Activated CD4-positive, alpha-beta memory T cell treated with anti-CD3 and anti-CD28 coated beads, Interleukin-2, amount 10 ng/mL, durations not matched to agents 7 days and 5 days (primary cell): ENCODE measurements around the gene EPAS1. TPM values are rescaled to one million over a fixed set of nuclear protein-coding genes. Genes with fewer than 3 reads are reported as not detected.

Experiments used
- CTCF ChIA-PET: fragments of 350-600 bp; sonication (Branson Sonifier 250); formaldehyde crosslinking; loops from one replicate; lab custom pipeline; 2021; ENCODE audit warnings: antibody characterized with exemption, inconsistent platforms; lab: Charles Lee
- POLR2A ChIA-PET: fragments of 350-600 bp; sonication (Branson Sonifier 250); formaldehyde crosslinking; loops from one replicate; lab custom pipeline; 2021; ENCODE audit warnings: antibody characterized with exemption; lab: Charles Lee
- DNase-seq: peaks from one replicate; pipeline ENCODE4 v3.0.0-alpha.2; 2020
- H3K27ac Mint-ChIP-seq: one replicate; pipeline ENCODE4 v1.8.0; 2021; ENCODE audit warnings: mild to moderate bottlenecking, mixed read lengths
- H3K27me3 Mint-ChIP-seq: one replicate; pipeline ENCODE4 v1.8.0; 2021; ENCODE audit warnings: mixed read lengths
- H3K36me3 Mint-ChIP-seq: one replicate; pipeline ENCODE4 v1.8.0; 2021; ENCODE audit warnings: low read depth, mixed read lengths
- H3K4me1 Mint-ChIP-seq: one replicate; pipeline ENCODE4 v1.8.0; 2021; ENCODE audit warnings: mixed read lengths
- H3K4me3 Mint-ChIP-seq: one replicate; pipeline ENCODE4 v1.8.0; 2021; ENCODE audit warnings: mild to moderate bottlenecking, mixed read lengths
- H3K9me3 Mint-ChIP-seq: one replicate; pipeline ENCODE4 v1.8.0; 2021; ENCODE audit warnings: mixed read lengths
- total RNA-seq, 2 experiments: library from RNA; stranded (reverse); gene quantifications; one replicate each; pipeline ENCODE4 v1.2.3, GENCODE V29; 2021

The EPAS1 gene
- total RNA-seq, 2 experiments from 2014 or later, result 76.3 to 79.0 TPM

DNA sequence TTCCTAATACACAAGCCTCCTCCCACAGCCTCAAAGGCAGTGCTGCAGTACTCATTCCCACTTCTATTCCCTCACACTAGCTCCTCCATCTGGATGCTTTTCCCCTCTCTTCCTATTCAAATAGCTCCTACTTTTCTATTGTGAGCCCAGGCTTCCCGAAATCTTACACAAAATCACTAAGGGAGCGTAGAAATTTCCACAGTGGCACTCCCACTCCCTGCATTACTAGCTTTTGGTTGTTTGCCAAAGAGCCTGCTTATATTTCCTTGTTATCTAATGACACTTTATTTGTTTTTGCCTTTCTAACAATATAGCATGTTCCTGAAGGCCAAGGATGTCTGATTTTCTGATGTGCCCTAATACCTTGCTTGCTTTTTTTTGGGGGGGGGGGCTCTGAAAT is 10.9 kb downstream of the EPAS1 start:
- Mint-ChIP-seq H3K9me3 (peaks cover 3% of the 10 kb centered on the region), H3K27ac (no peak overlapping the region), H3K36me3 (peaks cover 14% of the 10 kb centered on the region), H3K4me1 (peaks cover 32% of the 10 kb centered on the region), H3K27me3 (peaks cover 23% of the 10 kb centered on the region), H3K4me3 (no peak overlapping the region)
- DNase-seq, result no peak
- CTCF ChIA-PET, result interaction anchor here (1.2 kb wide), 1 partner anchor 14 kb away, joined by 3 read pairs; no protein-coding TSS in a partner anchor
- POLR2A ChIA-PET, result interaction anchor here (0.7 kb wide), 1 partner anchor 218 kb away, joined by 3 read pairs; no protein-coding TSS in a partner anchor

DNA sequence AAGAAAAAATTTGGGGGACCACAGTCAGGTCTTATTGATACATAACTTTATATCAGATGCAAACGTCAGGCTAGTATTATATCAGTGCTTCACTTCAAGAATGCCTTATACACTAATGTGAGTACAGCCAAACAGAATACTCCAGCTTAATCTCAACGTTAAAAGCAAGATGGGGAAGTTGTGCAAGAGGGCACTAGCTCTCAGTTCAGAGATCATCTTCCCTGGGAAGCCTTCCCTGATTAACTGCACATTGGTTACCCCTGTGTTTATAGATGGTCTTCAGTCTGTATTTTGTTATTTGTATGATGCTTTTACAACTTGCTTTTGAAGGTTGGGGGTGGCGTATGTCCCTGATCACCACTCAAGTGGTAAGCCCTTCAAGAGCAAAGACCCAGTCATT is 11.4 kb downstream of the EPAS1 start:
- Mint-ChIP-seq H3K36me3 (peaks cover 14% of the 10 kb centered on the region), H3K4me1 (peaks cover 26% of the 10 kb centered on the region), H3K4me3 (no peak overlapping the region), H3K27ac (no peak overlapping the region), H3K27me3 (peaks cover 19% of the 10 kb centered on the region), H3K9me3 (peaks cover 3% of the 10 kb centered on the region)
- ChIA-PET CTCF (interaction anchor here (1.2 kb wide), 1 partner anchor 15 kb away, joined by 3 read pairs; no protein-coding TSS in a partner anchor), POLR2A (no interaction called here)
- no peak for DNase-seq

GRCh38 chr2:46309052-46309953 is 12.1 kb downstream of the EPAS1 start:
- CTCF ChIA-PET, result interaction anchor here (1.0 to 1.2 kb wide), 2 partner anchors 15 to 58 kb away, joined by 3 to 4 read pairs; no protein-coding TSS in a partner anchor
- Mint-ChIP-seq H3K27me3 (peaks cover 13% of the 10 kb centered on the region), H3K9me3 (peaks cover 3% of the 10 kb centered on the region), H3K27ac (no peak overlapping the region), H3K4me3 (no peak overlapping the region), H3K4me1 (peaks cover 20% of the 10 kb centered on the region), H3K36me3 (peaks cover 14% of the 10 kb centered on the region)
- POLR2A ChIA-PET, result no interaction called here
- DNase-seq, result no peak

DNA sequence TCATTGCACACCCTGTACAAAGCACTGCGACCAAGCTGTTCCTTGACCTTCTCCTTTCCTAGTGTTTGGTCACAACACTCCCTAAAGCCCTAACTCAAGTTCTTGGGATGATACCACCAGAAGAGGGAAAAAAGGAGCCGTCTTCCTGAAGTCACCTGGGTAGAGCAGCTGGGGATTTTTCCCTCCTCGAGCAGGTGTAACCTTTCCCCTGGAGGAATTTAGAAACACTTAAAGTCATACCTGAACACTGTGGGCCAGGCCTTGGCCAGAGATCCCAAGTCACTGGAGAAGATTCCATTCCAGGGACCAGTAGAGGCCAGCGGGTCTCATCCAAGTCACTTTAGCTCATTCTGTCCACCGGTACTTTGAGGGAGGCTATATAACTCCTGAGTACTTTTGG is 13.2 kb downstream of the EPAS1 start:
- Mint-ChIP-seq H3K27ac (no peak overlapping the region), H3K36me3 (peaks cover 6% of the 10 kb centered on the region), H3K4me1 (peaks cover 19% of the 10 kb centered on the region), H3K4me3 (no peak overlapping the region), H3K9me3 (no peaks in the 10 kb centered on the region), H3K27me3 (peaks cover 10% of the 10 kb centered on the region)
- DNase-seq, result no peak
- POLR2A ChIA-PET, result no interaction called here
- CTCF ChIA-PET, result no interaction called here

GRCh38 chr2:46311651-46312223 is 14.5 kb downstream of the EPAS1 start:
- Mint-ChIP-seq H3K9me3 (no peaks in the 10 kb centered on the region), H3K27me3 (peaks cover 10% of the 10 kb centered on the region), H3K4me3 (no peak overlapping the region), H3K36me3 (peaks cover 3% of the 10 kb centered on the region), H3K4me1 (peaks cover 19% of the 10 kb centered on the region), H3K27ac (no peak overlapping the region)
- POLR2A ChIA-PET, result no interaction called here
- CTCF ChIA-PET, result no interaction called here
- no peak for DNase-seq

DNA sequence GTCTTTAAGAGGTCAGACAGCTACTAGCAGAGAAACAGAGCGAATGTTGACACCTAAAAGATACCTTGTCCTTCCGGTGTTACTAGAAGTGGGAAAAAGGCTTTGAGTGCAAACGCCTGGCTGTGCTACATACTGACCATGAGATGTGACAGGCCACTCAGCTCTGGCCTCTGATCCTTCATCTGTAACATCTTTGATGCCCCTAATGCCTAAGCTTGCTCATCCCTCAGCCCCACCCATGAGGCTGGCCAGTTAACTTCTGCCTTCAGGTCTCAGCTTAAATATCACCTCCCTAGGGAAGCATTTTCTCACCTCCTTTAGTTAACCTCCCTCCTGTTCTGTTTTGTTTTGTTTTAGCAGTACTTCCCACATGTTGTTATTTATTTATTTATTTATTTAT is 15.9 kb downstream of the EPAS1 start:
- H3K27ac Mint-ChIP-seq, result no peak overlapping the region
- ChIA-PET POLR2A (no interaction called here), CTCF (interaction anchor here (0.8 to 1.6 kb wide), 3 partner anchors 15 to 250 kb away, joined by 3 to 7 read pairs (median 5); no protein-coding TSS in a partner anchor)
- H3K4me1 Mint-ChIP-seq, result peaks cover 26% of the 10 kb centered on the region
- no peaks in the 10 kb centered on the region for H3K9me3 Mint-ChIP-seq
- no peak overlapping the region for H3K4me3 Mint-ChIP-seq
- peaks cover 3% of the 10 kb centered on the region for H3K36me3 Mint-ChIP-seq
- H3K27me3 Mint-ChIP-seq, result peaks cover 6% of the 10 kb centered on the region
- DNase-seq, result no peak

DNA sequence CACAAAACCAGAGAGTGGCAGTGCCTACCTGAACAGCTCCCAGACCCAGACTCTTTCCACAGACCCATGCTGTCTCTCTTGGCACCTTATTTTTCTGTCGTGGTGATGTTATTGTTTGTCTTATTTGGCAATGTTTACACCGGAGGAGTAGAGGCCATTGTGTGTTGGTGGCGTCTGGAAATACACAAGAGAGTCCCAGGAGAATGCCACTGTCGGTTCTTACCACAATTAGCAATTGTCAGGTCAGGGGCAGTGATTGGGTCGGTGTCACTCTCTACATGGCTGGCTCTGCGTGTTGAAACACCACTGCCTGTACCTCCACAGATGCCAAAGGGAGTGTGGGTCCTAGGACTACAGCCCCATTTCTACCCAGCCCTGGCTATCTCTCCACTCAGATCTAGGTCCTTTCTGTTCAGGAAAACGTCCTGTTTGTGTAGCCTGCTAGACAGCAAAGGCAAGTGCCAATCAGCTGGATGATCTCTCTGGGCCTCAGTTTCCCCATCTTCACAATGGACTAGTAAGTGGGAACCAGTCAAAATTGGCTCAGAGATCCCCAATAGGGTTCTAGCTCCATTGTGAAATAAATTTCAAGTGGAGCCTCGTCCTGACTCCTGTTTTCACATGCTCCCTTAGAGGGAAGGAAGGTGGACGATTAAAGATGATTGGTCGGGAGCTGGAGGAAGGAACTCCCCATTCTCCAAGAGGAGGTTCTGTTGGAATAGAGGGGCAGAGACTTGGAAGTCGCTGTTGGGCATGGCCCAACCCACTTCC is 17.0 kb downstream of the EPAS1 start:
- Mint-ChIP-seq H3K9me3 (no peaks in the 10 kb centered on the region), H3K36me3 (peaks cover 3% of the 10 kb centered on the region), H3K27me3 (peaks cover 4% of the 10 kb centered on the region), H3K27ac (no peak overlapping the region), H3K4me3 (no peak overlapping the region), H3K4me1 (peaks cover 25% of the 10 kb centered on the region)
- CTCF ChIA-PET, result interaction anchor here (1.3 kb wide), 1 partner anchor 251 kb away, joined by 5 read pairs; no protein-coding TSS in a partner anchor
- POLR2A ChIA-PET, result no interaction called here
- DNase-seq, result no peak

GRCh38 chr2:46315103-46315890 is 18.1 kb downstream of the EPAS1 start:
- H3K36me3 Mint-ChIP-seq, result peaks cover 3% of the 10 kb centered on the region
- POLR2A ChIA-PET, result no interaction called here
- peaks cover 2% of the 10 kb centered on the region for H3K27me3 Mint-ChIP-seq
- CTCF ChIA-PET, result no interaction called here
- H3K27ac Mint-ChIP-seq, result no peak overlapping the region
- DNase-seq, result peak; percentile 26
- peaks cover 25% of the 10 kb centered on the region for H3K4me1 Mint-ChIP-seq
- H3K9me3 Mint-ChIP-seq, result no peaks in the 10 kb centered on the region
- H3K4me3 Mint-ChIP-seq, result no peak overlapping the region

DNA sequence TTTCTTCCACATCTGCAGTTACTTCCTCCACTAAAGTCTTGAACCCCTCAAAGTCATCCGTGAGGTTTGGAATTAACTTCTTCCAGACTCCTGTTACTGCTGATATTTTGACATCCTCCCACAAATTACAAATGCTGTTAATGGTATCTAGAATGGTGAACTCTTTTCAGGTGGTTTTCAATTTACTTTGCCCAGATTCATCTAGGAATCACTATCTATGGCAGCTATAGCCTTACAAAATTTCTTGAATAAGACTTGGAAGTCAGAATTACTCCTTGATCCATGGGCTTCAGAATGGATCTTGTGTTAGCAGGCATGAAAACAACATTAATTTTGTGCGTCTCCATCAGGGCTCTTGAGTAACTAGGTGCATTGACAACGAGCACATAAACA is 19.9 kb downstream of the EPAS1 start:
- ChIA-PET POLR2A (no interaction called here), CTCF (interaction anchor here (0.6 to 1.5 kb wide), 2 partner anchors 18 to 20 kb away, joined by 3 to 4 read pairs; partner anchors contain the start of gene EPAS1)
- Mint-ChIP-seq H3K36me3 (no peaks in the 10 kb centered on the region), H3K27me3 (peaks cover 2% of the 10 kb centered on the region), H3K4me1 (peaks cover 25% of the 10 kb centered on the region), H3K9me3 (no peaks in the 10 kb centered on the region), H3K4me3 (no peak overlapping the region), H3K27ac (no peak overlapping the region)
- no peak for DNase-seq

DNA sequence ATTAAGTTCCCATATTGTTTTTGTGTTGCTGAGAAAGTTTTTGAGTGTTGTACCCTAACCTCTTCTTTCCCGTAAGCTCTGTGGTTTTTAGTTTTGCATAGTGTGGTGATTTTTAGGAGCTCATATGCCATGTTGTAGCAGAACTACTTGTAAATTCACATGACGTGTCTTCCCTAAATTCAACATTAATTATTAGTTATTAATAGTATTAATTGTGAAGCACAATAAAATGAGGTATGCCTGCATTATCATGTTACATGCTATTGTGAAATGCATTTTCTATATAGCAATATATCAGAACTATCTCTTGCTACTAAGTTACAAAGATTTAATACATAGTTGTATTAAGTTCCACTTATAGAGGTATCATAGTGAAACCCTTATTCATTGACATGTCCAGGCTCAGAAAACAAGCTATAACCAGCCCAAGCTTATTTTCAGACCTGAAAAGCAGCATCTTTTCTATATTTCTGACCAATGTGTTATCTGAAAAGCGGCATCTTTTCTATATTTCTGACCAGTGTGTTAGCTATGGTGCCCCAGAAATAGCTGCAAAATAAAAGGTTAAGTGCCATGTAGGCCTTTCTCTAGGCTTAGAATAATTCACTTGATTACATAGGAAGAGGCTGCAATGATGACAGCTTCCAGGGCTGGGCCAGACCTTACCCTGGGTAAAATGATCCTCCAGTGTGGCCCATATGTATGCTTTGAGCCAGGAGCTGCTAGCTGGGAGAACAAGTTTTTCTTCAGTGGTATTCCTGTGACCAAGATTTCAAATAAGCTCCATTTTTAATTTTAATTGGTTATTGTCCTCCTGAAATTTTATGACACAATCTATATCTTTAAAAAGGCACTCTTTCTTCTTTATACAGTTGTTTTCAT is 21.6 kb downstream of the EPAS1 start:
- Mint-ChIP-seq H3K9me3 (no peaks in the 10 kb centered on the region), H3K36me3 (no peaks in the 10 kb centered on the region), H3K27ac (no peak overlapping the region), H3K4me3 (no peak overlapping the region), H3K4me1 (peaks cover 25% of the 10 kb centered on the region), H3K27me3 (peaks cover 2% of the 10 kb centered on the region)
- POLR2A ChIA-PET, result no interaction called here
- no peak for DNase-seq
- CTCF ChIA-PET, result interaction anchor here (1.0 to 2.0 kb wide), 4 partner anchors 9 to 256 kb away, joined by 3 to 8 read pairs (median 4); no protein-coding TSS in a partner anchor

DNA sequence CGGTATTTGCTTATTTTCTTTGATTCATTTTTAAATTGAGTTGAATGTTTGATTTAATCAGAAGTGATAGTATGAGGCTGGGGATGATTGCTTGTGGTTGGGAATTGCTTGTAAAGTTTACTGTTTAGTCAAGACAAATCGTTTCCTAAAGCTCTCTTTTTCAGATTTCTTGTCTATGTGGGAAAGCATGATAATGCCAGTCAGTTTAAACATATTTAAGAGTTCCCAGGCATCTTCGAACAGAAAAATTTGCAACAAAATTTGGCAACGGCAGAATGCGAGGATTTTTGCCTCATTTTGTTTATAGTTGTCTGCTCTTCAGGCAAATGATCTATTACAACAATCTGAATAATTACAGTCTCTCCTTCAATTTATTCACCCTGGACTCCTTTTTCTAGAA is 22.5 kb downstream of the EPAS1 start:
- Mint-ChIP-seq H3K4me1 (peaks cover 22% of the 10 kb centered on the region), H3K36me3 (no peaks in the 10 kb centered on the region), H3K27ac (no peak overlapping the region), H3K9me3 (no peaks in the 10 kb centered on the region), H3K4me3 (no peak overlapping the region), H3K27me3 (peaks cover 2% of the 10 kb centered on the region)
- DNase-seq, result no peak
- ChIA-PET POLR2A (no interaction called here), CTCF (interaction anchor here (1.0 to 1.8 kb wide), 2 partner anchors 8 to 10 kb away, joined by 4 to 8 read pairs; no protein-coding TSS in a partner anchor)
